SK-N-SH (cell line): ENCODE data around the gene TMEM174. TPM values are rescaled to one million over a fixed set of nuclear protein-coding genes. Genes with fewer than 3 reads are reported as not detected.

ENCODE experiments used
- CTCF ChIA-PET: fragments of 300-600, 350-600 bp; formaldehyde crosslinking; extraction: SDS; loops from one replicate; lab custom pipeline; 2021; lab: Yijun Ruan, JAX
- POLR2A ChIA-PET: fragments of 350-600 bp; sonication (Branson Sonifier 250); formaldehyde crosslinking; extraction: SDS; loops from one replicate; lab custom pipeline; 2020; ENCODE audit warnings: antibody characterized with exemption, inconsistent platforms; lab: Yijun Ruan, JAX
- DNase-seq: peaks from one replicate; pipeline ENCODE4 v3.0.0; 2012
- H2AFZ ChIP-seq: fragments of 200-600 bp; sonication (generic); 2 replicates; pipeline ENCODE4 v1.8.1; 2016; ENCODE audit warnings: antibody characterized with exemption, mild to moderate bottlenecking, low read depth
- H3F3A ChIP-seq: fragments of 200-600 bp; sonication (generic); replicated peaks from 2 replicates; pipeline ENCODE3; 2016; ENCODE audit warnings: antibody characterized with exemption, mild to moderate bottlenecking; ENCODE audit not compliant: insufficient read depth
- H3K27ac ChIP-seq, 2 experiments: fragments of 200-500 bp in 1 of 2; fragments of 200-600 bp in 1 of 2; sonication (Bioruptor generic) in 1 of 2; sonication (generic), shearing (Covaris generic) in 1 of 2; 2 replicates each; pipeline versions ENCODE4 v1.5.1 to v1.6.1; 2014 to 2016; ENCODE audit warnings: low read depth in 2 of 2, inconsistent platforms in 1 of 2, low read length in 1 of 2, mild to moderate bottlenecking in 1 of 2, mixed read lengths in 1 of 2
- H3K27me3 ChIP-seq: fragments of 200-600 bp; sonication (generic), shearing (Covaris generic); 2 replicates; pipeline ENCODE4 v1.6.1; 2016; ENCODE audit warnings: mixed run types; ENCODE audit not compliant: insufficient read depth
- H3K36me3 ChIP-seq, 2 experiments: fragments of 200-500 bp in 1 of 2; fragments of 200-600 bp in 1 of 2; sonication (Bioruptor generic) in 1 of 2; sonication (generic) in 1 of 2; replicated peaks in 1 of 2; 2 replicates each; pipeline versions ENCODE3 to v1.5.1; 2014 to 2016; ENCODE audit warnings: low read length in 1 of 2, mild to moderate bottlenecking in 1 of 2; ENCODE audit not compliant: insufficient read depth in 2 of 2, control insufficient read depth in 1 of 2
- H3K4me1 ChIP-seq, 2 experiments: fragments of 200-500 bp in 1 of 2; fragments of 200-600 bp in 1 of 2; sonication (Bioruptor generic) in 1 of 2; sonication (generic), shearing (Covaris generic) in 1 of 2; 2 replicates each; pipeline versions ENCODE4 v1.5.1 to v1.6.1; 2014 to 2016; ENCODE audit warnings: low read depth in 1 of 2, low read length in 1 of 2, mixed run types in 1 of 2; ENCODE audit not compliant: insufficient read depth in 2 of 2, control insufficient read depth in 1 of 2
- H3K4me2 ChIP-seq: fragments of 200-600 bp; sonication (generic), shearing (Covaris generic); 2 replicates; pipeline ENCODE4 v1.6.1; 2017; ENCODE audit warnings: mixed run types
- H3K4me3 ChIP-seq, 2 experiments: fragments of 200-500 bp in 1 of 2; fragments of 200-600 bp in 1 of 2; sonication (Bioruptor generic) in 1 of 2; sonication (generic), shearing (Covaris generic) in 1 of 2; 2 replicates each; pipeline versions ENCODE4 v1.5.1 to v1.8.1; 2014 to 2016; ENCODE audit warnings: low read depth in 2 of 2, inconsistent platforms in 1 of 2, low read length in 1 of 2, mild to moderate bottlenecking in 1 of 2, mixed read lengths in 1 of 2, moderate library complexity in 1 of 2
- H3K79me2 ChIP-seq: fragments of 200-600 bp; sonication (generic); 2 replicates; pipeline ENCODE4 v1.8.1; 2017; ENCODE audit warnings: mild to moderate bottlenecking; ENCODE audit not compliant: insufficient read depth
- H3K9ac ChIP-seq: fragments of 200-600 bp; sonication (generic); 2 replicates; pipeline ENCODE4 v1.6.1; 2017; ENCODE audit warnings: mixed run types
- H3K9me2 ChIP-seq: fragments of 200-600 bp; sonication (generic); 2 replicates; pipeline ENCODE4 v1.6.1; 2017; ENCODE audit warnings: mixed run types
- H3K9me3 ChIP-seq: fragments of 200-600 bp; sonication (generic); 2 replicates; pipeline ENCODE4 v1.6.1; 2017; ENCODE audit warnings: mixed run types, mild to moderate bottlenecking, moderate library complexity
- H4K20me1 ChIP-seq: fragments of 200-600 bp; sonication (generic); 2 replicates; pipeline ENCODE4 v1.6.1; 2017; ENCODE audit warnings: mild to moderate bottlenecking, mixed run types; ENCODE audit not compliant: insufficient read depth
- CHD2 ChIP-seq: fragments of 150-350 bp; IDR thresholded peaks from 2 replicates; pipeline ENCODE4 v1.6.1; 2018; ENCODE audit warnings: low read length; ENCODE audit not compliant: partially characterized antibody
- ELF1 ChIP-seq: IDR thresholded peaks from 2 replicates; pipeline ENCODE4 v1.4.0; 2012
- EZH2phosphoT487 ChIP-seq: fragments of 200-600 bp; sonication (generic); IDR thresholded peaks from 2 replicates; pipeline ENCODE4 v1.6.1; 2017; ENCODE audit warnings: low read depth, mixed run types, mild to moderate bottlenecking, antibody characterized with exemption, moderate library complexity, borderline replicate concordance
- FOXJ3 ChIP-seq: sonication (generic); formaldehyde crosslinking; IDR thresholded peaks from 2 replicates; pipeline ENCODE4 v1.5.1; 2020; ENCODE audit warnings: mild to moderate bottlenecking, missing genetic modification reagents
- FOXM1 ChIP-seq: IDR thresholded peaks from 2 replicates; pipeline ENCODE4 v1.4.0; 2012; ENCODE audit warnings: low read depth, mild to moderate bottlenecking
- IRF3 ChIP-seq: fragments of 150-350 bp; IDR thresholded peaks from 2 replicates; pipeline ENCODE4 v1.6.1; 2016; ENCODE audit warnings: mild to moderate bottlenecking, low read depth, low read length
- MEF2A ChIP-seq: IDR thresholded peaks from 2 replicates; pipeline ENCODE4 v1.4.0; 2012; ENCODE audit warnings: low read depth, borderline replicate concordance
- MXI1 ChIP-seq: IDR thresholded peaks from 2 replicates; pipeline ENCODE4 v1.6.1; 2012; ENCODE audit warnings: mild to moderate bottlenecking, low read depth, low read length, improper control_type of control experiment
- NFIC ChIP-seq: IDR thresholded peaks from 2 replicates; pipeline ENCODE4 v1.4.0; 2012; ENCODE audit warnings: borderline replicate concordance
- NRF1 ChIP-seq: IDR thresholded peaks from 2 replicates; pipeline ENCODE4 v1.6.1; 2012; ENCODE audit warnings: low read depth, mild to moderate bottlenecking, low read length
- PBX3 ChIP-seq: IDR thresholded peaks from 2 replicates; pipeline ENCODE4; 2012
- RAD21 ChIP-seq: IDR thresholded peaks from 2 replicates; pipeline ENCODE4 v1.6.1; 2012; ENCODE audit warnings: mild to moderate bottlenecking, low read length
- RCOR1 ChIP-seq: fragments of 150-350 bp; IDR thresholded peaks from 2 replicates; pipeline ENCODE4 v1.6.1; 2017; ENCODE audit warnings: antibody characterized with exemption, low read length
- REST ChIP-seq: IDR thresholded peaks from 2 replicates; pipeline ENCODE4 v1.6.1; 2012; ENCODE audit warnings: mild to moderate bottlenecking, low read depth, low read length, moderate library complexity
- RFX5 ChIP-seq: IDR thresholded peaks from 2 replicates; pipeline ENCODE4 v1.6.1; 2012; ENCODE audit warnings: mild to moderate bottlenecking, improper control_type of control experiment, low read length
- SIN3A ChIP-seq: IDR thresholded peaks from 2 replicates; pipeline ENCODE4 v1.6.1; 2012; ENCODE audit warnings: low read depth, mild to moderate bottlenecking, low read length, moderate library complexity, borderline replicate concordance
- SMC3 ChIP-seq: IDR thresholded peaks from 2 replicates; pipeline ENCODE4 v1.6.1; 2012; ENCODE audit warnings: low read depth, low read length, improper control_type of control experiment
- TCF12 ChIP-seq: IDR thresholded peaks from 2 replicates; pipeline ENCODE4 v1.4.0; 2012
- YY1 ChIP-seq: IDR thresholded peaks from 2 replicates; pipeline ENCODE4 v1.4.0; 2012; ENCODE audit warnings: low read depth, mild to moderate bottlenecking
- polyA plus RNA-seq, 3 experiments: library from polyadenylated mRNA; depleted of rRNA; stranded (reverse); fragments of >200 nt; gene quantifications; 2 replicates each; pipeline ENCODE4 v1.2.3, GENCODE V29; 2012

Gene TMEM174
- polyA plus RNA-seq, 1 of the 3 experiments (the other 2 are of a cell fraction): not detected

GRCh38 chr5:73171495-73171894 lies 1.5 kb upstream of the TMEM174 start:
- no peak overlapping the region for H3K9ac ChIP-seq
- POLR2A ChIA-PET: no interaction called here
- TF ChIP-seq IRF3 (no peak), RCOR1 (no peak), SIN3A (no peak), FOXM1 (no peak), RAD21 (no peak), MEF2A (no peak), REST (no peak), EZH2phosphoT487 (no peak), RFX5 (no peak), NRF1 (no peak), ELF1 (no peak), SMC3 (no peak), MXI1 (no peak), TCF12 (no peak), PBX3 (no peak), NFIC (no peak), CHD2 (no peak), YY1 (no peak), FOXJ3 (no peak)
- TF ChIP-seq, all 33 proteins: peak for 0
- H3K4me3 ChIP-seq: no peak overlapping the region
- no peaks in the 10 kb centered on the region for H4K20me1 ChIP-seq
- no peak overlapping the region for H3K27ac ChIP-seq
- no peaks in the 10 kb centered on the region for H3K9me2 ChIP-seq
- no peaks in the 10 kb centered on the region for H3K4me1 ChIP-seq
- no peak for DNase-seq
- H3K9me3 ChIP-seq: no peaks in the 10 kb centered on the region
- H2AFZ ChIP-seq: no peak overlapping the region
- H3K27me3 ChIP-seq: no peaks in the 10 kb centered on the region; the same call in 1 of the 2 replicates
- no peaks in the 10 kb centered on the region for H3K79me2 ChIP-seq
- H3K36me3 ChIP-seq: no peaks in the 10 kb centered on the region
- CTCF ChIA-PET: interaction anchor here (1.0 to 1.9 kb wide), 5 partner anchors 14 to 68 kb away, joined by 3 to 6 read pairs (median 5); no protein-coding TSS in a partner anchor
- H3K4me2 ChIP-seq: no peak overlapping the region
- H3F3A ChIP-seq: no peaks in the 10 kb centered on the region
